GM19455 (cell line): ENCODE measurements around the gene NFXL1.
A peak's percentile ranks its signal among the peaks of the same experiment; 100 is the strongest.

Source experiments
- ATAC-seq: cut with Tn5 transposase; IDR thresholded peaks from one replicate; pipeline ENCODE4 v1.9.1; 2021; ENCODE audit not compliant: unreplicated experiment

NFXL1 gene

GRCh38 chr4:47836641-47837093, 77.7 kb downstream of the NFXL1 start:
- ATAC-seq: peak; percentile 82

- ATAC-seq: no peak
Measured at GRCh38 chr4:47835494-47835893, 78.9 kb downstream of the NFXL1 start.

GRCh38 chr4:47831026-47831679, 83.2 kb downstream of the NFXL1 start:
- ATAC-seq: no peak

GRCh38 chr4:47830265-47831025, 83.9 kb downstream of the NFXL1 start:
- ATAC-seq: no peak

GRCh38 chr4:47829438-47829837, 84.9 kb downstream of the NFXL1 start:
- no peak for ATAC-seq

- ATAC-seq: no peak
Measured at GRCh38 chr4:47827343-47828047, 86.9 kb downstream of the NFXL1 start.

GRCh38 chr4:47824840-47825239, 89.5 kb downstream of the NFXL1 start:
- ATAC-seq: no peak

GRCh38 chr4:47819178-47819577, 95.2 kb downstream of the NFXL1 start:
- no peak for ATAC-seq

- no peak for ATAC-seq
Measured at GRCh38 chr4:47817275-47817674, 97.1 kb downstream of the NFXL1 start.

- no peak for ATAC-seq
Measured at GRCh38 chr4:47816748-47817147, 97.6 kb downstream of the NFXL1 start.

GRCh38 chr4:47814618-47815295, 99.6 kb downstream of the NFXL1 start:
- no peak for ATAC-seq

GRCh38 chr4:47809654-47810203, 104.7 kb downstream of the NFXL1 start:
- no peak for ATAC-seq

GRCh38 chr4:47804598-47804997, 109.8 kb downstream of the NFXL1 start:
- ATAC-seq: no peak

- ATAC-seq: no peak
Measured at GRCh38 chr4:47801481-47802002, 112.8 kb downstream of the NFXL1 start.

GRCh38 chr4:47798165-47798564, 116.2 kb downstream of the NFXL1 start:
- no peak for ATAC-seq
